IMR-90 (cell line): ENCODE data around the gene MAJIN.

Experiments
- POLR2A ChIP-seq: IDR thresholded peaks from 2 replicates; pipeline ENCODE4 v1.6.1; 2012; ENCODE audit warnings: mild to moderate bottlenecking, low read depth, low read length
- TF ChIP-seq, protein P1 (sequence below): conservative IDR thresholded peaks from 2 replicates; pipeline ENCODE4 v1.5.1; 2012; ENCODE audit warnings: mild to moderate bottlenecking, low read depth, low read length, improper control_type of control experiment

GRCh38 chr11:64996327-64996709 is 24.4 kb upstream of the MAJIN start:
- TF ChIP-seq, protein P1, sequence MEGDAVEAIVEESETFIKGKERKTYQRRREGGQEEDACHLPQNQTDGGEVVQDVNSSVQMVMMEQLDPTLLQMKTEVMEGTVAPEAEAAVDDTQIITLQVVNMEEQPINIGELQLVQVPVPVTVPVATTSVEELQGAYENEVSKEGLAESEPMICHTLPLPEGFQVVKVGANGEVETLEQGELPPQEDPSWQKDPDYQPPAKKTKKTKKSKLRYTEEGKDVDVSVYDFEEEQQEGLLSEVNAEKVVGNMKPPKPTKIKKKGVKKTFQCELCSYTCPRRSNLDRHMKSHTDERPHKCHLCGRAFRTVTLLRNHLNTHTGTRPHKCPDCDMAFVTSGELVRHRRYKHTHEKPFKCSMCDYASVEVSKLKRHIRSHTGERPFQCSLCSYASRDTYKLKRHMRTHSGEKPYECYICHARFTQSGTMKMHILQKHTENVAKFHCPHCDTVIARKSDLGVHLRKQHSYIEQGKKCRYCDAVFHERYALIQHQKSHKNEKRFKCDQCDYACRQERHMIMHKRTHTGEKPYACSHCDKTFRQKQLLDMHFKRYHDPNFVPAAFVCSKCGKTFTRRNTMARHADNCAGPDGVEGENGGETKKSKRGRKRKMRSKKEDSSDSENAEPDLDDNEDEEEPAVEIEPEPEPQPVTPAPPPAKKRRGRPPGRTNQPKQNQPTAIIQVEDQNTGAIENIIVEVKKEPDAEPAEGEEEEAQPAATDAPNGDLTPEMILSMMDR = no peak
- TF ChIP-seq POLR2A = no peak
